GM19438 (cell line): ENCODE measurements around the gene KRTAP10-7.
"Not testable (repeated sequence)": the region's sequence is repeated elsewhere in the genome, so short reads cannot be mapped to it uniquely, and the experiment has no call there.

Experiments
- ATAC-seq: cut with Tn5 transposase; IDR thresholded peaks from one replicate; pipeline ENCODE4 v1.9.1; 2021; ENCODE audit warnings: low read depth; ENCODE audit not compliant: unreplicated experiment

The KRTAP10-7 gene

GRCh38 chr21:44590311-44590721 lies 10.1 kb upstream of the KRTAP10-7 start:
- ATAC-seq, result no peak

GRCh38 chr21:44590897-44591800 lies 9.2 kb upstream of the KRTAP10-7 start:
- ATAC-seq, result not testable (repeated sequence)

- ATAC-seq, result not testable (repeated sequence)
Measured at GRCh38 chr21:44591801-44592130, 8.6 kb upstream of the KRTAP10-7 start.

- no peak for ATAC-seq
Measured at GRCh38 chr21:44592446-44593311, 7.7 kb upstream of the KRTAP10-7 start, which contains the start of gene KRTAP10-6. TSS of gene KRTAP10-6 (minus strand) at chr21:44592505. CDS start at chr21:44592484, 21 bp downstream.

DNA sequence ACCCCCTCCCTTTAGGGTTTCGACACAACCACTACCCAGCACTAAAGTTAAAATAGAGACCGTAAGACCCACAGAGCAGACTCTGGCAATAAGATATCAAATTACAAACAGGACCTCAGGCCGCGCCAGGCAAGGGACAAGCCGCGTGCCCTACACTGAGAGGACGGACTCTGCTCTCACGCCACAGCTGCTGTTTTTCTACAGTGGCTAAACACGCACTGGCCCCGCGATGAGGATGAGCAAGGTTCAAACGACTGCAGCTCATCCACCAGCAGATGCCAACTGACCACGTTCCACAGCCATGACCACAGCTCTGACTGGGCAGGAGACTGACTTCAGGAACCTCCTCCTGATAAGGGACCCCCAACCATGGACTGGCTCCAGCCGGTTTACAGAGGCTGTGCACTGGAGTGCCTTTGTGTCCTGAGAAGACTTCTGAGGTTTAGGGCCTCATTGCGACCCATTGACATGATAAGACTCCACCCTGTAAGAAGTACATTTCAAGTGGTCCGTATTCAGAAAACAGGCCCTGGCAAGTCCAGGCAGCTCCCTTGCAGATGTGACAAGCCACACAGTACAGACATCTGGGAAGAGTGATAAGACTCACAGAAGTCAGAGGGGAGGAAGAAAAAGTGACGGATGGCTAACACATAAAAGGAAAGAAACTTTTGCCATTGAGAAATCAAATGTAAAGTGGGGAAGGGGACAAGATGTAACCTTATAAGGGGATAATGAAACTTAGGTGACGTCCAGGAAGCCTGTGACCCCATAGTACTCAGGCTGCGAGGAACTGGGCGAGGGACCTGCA lies 6.6 kb upstream of the KRTAP10-7 start:
- ATAC-seq, result no peak

DNA sequence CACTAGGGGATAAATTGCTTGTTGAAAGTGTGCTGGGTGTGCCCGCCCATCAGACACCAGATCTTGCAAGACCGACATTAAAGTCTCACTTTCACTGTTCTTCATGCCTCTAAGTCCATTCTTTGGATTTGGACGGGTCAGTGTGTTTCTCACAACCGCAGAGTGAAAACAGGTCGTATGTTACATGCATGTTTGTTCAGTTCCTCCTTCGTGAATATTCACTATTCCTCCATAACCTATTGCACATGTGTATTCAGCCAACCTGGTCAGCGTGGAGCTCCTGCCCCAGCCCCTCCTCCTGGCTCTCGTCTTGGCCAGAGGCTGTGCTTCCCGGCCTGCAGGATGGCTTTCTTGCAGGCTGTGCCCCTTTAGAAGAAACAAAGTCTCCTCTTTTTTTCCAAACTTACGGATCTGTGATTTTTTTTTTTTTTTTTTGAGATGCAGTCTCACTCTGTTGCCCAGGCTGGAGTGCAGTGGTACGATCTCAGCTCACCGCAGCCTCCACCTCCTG lies 5.9 kb upstream of the KRTAP10-7 start:
- no peak for ATAC-seq

- no peak for ATAC-seq
Measured at GRCh38 chr21:44595524-44595923, 4.9 kb upstream of the KRTAP10-7 start.

- no peak for ATAC-seq
Measured at GRCh38 chr21:44596068-44596725, 4.2 kb upstream of the KRTAP10-7 start.

DNA sequence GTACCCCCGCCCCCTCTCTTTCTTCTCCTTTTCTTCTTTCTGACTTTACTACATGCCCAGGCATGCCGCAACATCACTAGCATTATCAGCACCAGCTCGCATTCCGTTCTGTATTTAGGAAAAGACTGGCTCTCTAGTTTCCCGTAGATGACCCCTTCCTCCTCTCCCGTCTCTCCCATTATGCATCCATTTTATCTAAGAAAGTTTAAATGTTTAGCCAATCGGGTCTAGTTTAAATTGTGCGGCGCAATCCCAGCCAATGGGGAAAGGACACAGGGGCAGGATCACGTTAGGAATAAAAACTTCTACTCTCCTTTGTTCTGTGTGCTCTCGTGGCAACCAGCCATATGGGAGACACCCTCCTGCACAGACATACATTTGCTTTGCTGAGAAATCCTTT lies 2.3 kb upstream of the KRTAP10-7 start:
- no peak for ATAC-seq

- no peak for ATAC-seq
Measured at GRCh38 chr21:44599264-44600029, 950 bp upstream of the KRTAP10-7 start.

DNA sequence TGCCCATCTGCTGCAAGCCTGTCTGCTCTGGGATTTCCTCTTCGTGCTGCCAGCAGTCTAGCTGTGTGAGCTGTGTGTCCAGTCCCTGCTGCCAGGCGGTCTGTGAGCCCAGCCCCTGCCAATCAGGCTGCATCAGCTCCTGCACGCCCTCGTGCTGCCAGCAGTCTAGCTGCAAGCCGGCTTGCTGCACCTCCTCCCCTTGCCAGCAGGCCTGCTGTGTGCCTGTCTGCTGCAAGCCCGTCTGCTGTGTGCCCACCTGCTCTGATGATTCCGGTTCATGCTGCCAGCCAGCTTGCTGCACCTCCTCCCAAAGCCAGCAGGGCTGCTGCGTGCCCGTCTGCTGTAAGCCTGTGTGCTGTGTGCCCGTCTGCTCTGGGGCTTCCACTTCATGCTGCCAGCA lies 694 bp downstream of the KRTAP10-7 start:
- not testable (repeated sequence) for ATAC-seq

DNA sequence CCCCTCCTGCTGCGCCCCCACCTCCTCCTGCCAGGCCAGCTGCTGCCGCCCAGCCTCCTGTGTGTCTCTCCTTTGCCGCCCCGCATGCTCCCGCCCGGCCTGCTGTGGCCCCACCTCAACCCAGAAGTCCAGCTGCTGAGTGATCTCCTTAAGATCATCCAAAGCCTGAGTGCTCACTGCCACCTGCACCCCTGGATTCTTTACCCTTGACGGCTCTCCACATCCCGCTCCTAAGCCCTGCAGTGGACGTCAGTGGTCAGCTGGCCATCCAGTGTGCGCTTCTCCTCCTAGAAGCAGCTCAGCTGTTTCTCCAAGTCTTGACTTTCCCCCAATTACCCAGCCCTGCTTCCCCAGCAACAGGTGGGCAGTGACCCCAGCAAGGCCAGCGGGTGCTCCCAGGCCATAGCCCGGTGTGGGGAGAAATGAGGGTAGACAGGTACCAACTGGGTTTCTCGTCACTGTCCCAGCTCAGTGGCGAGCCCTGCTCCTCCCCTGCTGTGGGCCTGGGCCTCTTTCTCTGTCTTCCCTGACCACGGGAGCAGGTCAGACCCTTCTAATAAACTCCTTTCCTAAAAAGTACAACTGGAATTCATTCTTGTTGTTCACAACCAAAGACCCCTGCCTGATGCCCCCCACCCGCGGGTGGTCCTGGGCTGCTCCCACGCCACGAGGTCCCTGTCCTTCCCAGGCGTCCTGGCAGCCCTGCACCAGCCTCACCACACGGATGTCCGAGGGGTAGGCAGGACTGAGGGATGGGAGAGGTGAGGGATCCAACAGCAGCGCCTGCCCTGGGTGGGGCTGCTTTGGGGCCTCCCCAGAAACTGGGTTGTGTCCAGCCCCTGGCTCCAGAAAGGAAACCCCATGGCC lies 1.4 kb downstream of the KRTAP10-7 start:
- ATAC-seq, result no peak

DNA sequence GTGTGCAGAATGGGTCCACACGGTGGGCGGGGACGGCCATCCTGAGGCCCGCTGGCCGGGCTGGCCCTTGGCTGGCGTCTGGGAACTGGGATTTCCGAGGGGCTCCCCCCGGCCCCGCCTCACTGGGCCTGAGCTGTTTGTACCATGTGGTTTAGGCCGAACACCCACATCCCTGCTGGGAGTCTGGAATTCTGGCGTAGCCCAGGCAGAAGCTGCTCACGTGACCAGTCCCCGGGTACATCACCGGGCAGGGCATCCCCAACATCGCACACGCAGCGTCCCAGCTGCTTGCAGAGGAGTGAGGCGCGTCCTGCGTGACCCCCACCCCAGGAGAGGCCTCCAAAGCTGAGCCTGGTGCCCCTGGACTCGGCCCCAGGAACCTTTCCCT lies 2.1 kb downstream of the KRTAP10-7 start:
- no peak for ATAC-seq

DNA sequence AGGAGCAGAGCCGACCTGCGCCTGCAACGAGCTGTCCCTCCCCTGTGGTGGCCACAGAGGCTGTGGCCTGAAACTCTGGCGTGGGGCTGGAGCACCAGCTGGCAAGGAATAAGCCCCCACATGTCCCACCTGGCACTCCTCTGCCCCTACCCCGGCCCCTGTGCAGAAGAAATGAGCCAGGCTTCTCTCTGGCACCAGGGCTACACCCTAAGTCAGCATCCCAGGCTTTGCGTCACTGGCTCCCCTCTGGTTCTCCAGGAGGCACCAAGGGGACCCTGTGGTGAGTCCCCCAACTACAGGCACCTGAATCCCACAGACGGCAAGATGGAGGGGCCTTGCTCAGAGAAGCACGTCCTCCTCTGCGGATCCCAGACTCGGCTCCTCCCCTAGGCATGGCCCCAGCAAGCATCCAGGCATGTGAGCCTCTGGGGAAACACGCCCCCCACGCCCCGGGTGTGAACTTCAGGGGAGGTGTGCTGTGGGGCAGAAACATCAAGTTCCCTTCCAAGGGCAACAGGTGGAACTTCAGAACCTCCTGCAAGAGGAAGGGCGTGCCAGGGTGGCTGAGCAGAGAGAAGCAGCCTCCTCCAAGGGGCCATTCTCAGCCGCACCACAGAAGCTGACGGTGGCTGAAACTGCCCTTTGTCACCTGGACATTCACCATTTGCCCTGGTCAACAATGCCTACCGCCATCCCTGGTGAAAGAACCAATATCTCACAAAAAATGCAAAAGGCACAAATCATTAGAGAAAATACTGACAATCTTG lies 2.9 kb downstream of the KRTAP10-7 start:
- no peak for ATAC-seq

- no peak for ATAC-seq
Measured at GRCh38 chr21:44603911-44604310, 3.5 kb downstream of the KRTAP10-7 start.

DNA sequence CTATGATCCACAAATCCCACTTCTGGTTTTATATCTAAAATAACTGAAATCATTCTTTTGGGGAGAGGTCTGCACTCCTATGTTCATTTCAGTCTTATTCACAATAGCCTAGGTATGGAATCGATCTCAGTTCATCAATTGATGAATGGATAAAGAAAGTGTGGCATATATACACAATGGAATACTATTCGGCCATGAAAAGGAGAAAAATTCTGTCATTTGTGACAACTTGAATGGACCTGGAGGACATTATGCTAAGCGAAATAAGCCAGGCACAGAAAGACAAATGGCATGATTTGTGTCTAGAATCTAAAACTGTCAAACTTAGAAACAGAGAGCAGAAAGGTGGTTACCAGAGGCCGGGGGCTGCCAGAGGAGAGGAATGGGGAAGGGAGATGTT lies 6.1 kb downstream of the KRTAP10-7 start:
- ATAC-seq, result no peak

GRCh38 chr21:44609193-44609592 lies 8.8 kb downstream of the KRTAP10-7 start:
- ATAC-seq, result no peak
